Uterus (tissue), 4 donors: ENCODE data around the gene KRTAP10-3. TPM values are rescaled to one million over a fixed set of nuclear protein-coding genes. Genes with fewer than 3 reads are reported as not detected.
A peak's percentile ranks its signal among the peaks of the same experiment; 100 is the strongest.

Experiments used
- DNase-seq, 2 donors: peaks; one replicate each; pipeline ENCODE4 v3.0.0-alpha.2; 2019 to 2020
- H3K27ac ChIP-seq, 2 donors: fragments of 200-600 bp; sonication (generic); 1 replicate in 1 of 2; 2 replicates in 1 of 2; pipeline ENCODE4 v1.5.1; 2016 to 2018
- H3K27me3 ChIP-seq, 2 donors: fragments of 200-600 bp; sonication (generic); one replicate each; pipeline ENCODE4 v1.5.1; 2018 to 2019; ENCODE audit warnings: control low read depth in 1 of 2
- H3K36me3 ChIP-seq, 2 donors: fragments of 200-600 bp; sonication (generic); one replicate each; pipeline ENCODE4 v1.5.1; 2019; ENCODE audit warnings: control low read depth in 1 of 2
- H3K4me1 ChIP-seq, 2 donors: fragments of 200-600 bp; sonication (generic); one replicate each; pipeline ENCODE4 v1.5.1; 2018 to 2019; ENCODE audit warnings: control low read depth in 1 of 2
- H3K4me3 ChIP-seq, 2 donors: fragments of 200-600 bp; sonication (generic); 1 replicate in 1 of 2; 2 replicates in 1 of 2; pipeline ENCODE4 v1.5.1; 2018 to 2019; ENCODE audit warnings: mild to moderate bottlenecking in 1 of 2
- H3K9me3 ChIP-seq, 2 donors: fragments of 200-600 bp; sonication (generic); one replicate each; pipeline ENCODE4 v1.5.1; 2019; ENCODE audit warnings: control low read depth in 1 of 2
- CTCF ChIP-seq, 4 experiments: fragments of 200-600 bp in 2 of 4; fragments of 450-650 bp in 2 of 4; sonication (generic) in 2 of 4; IDR thresholded peaks; one replicate each; pipeline ENCODE4 v1.5.1; 2016 to 2019; ENCODE audit warnings: antibody characterized with exemption in 4 of 4, mild to moderate bottlenecking in 2 of 4, moderate library complexity in 1 of 4
- POLR2A ChIP-seq, 2 donors: fragments of 450-650 bp; IDR thresholded peaks; one replicate each; pipeline ENCODE4 v1.6.1; 2016; ENCODE audit warnings: antibody characterized with exemption in 2 of 2, mild to moderate bottlenecking in 1 of 2, moderate library complexity in 1 of 2
- intact Hi-C: fragments of 100-400 bp; cut with DNase I; formaldehyde crosslinking; loops from one replicate; pipeline ENCODE4 v1.15.1; 2023; ENCODE audit warnings: low total_unique reads
- total RNA-seq, 4 donors: library from RNA; depleted of rRNA in 3 of 4; stranded (reverse); fragments of >200 nt in 3 of 4; gene quantifications; one replicate each; pipeline versions ENCODE4 v1.1.0 to v1.2.4, GENCODE V29; 2014 to 2023
- donor health status: DM: yes; HTN: yes; CAD: no.

KRTAP10-3 gene
- total RNA-seq, 4 donors from 2014 or later = not detected

DNA sequence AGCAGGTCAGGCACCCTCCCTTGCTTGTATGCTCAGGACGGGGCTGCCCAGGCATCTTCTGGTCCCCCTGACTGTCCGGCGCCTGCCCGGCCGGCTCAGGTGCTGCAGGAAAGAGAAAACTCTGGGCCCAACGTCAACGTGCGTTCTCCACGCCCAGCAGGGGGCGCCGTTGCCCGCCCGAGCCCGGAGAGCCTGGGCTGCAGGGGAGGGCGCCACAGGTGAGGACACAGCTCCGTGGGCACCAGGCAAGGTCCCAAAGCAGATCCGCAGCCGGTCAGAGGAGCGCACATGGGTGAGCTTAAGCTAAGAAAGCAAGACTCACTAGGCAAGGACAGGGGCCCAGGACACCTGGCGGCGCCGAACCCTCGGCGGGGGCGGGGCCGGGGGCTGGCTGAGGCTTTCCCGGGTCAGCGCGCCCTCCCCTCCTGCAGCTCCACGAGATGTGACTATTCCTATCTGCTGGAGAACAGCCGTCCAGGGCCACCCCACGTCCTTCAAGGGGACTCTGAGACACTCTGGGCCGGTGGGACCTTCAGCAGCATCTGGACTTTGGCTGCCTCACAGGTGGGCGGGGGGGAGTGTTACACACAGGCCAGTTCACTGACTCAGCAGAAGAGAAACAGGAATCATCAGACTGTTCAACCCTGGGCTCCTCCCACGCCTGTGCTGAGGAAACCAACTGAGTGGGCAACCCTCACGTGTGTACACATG is 47.9 kb downstream of the KRTAP10-3 start:
- Histone ChIP-seq H3K4me1 (no peaks in the 10 kb centered on the region), H3K27me3 (no peaks in the 10 kb centered on the region), H3K27ac (no peak overlapping the region), H3K4me3 (no peak overlapping the region), H3K36me3 (no peaks in the 10 kb centered on the region), H3K9me3 (no peaks in the 10 kb centered on the region)
- intact Hi-C loops = no loop called here
- no peak for DNase-seq
- TF ChIP-seq POLR2A (IDR thresholded peaks at IDR 0.05) (no peak), CTCF (IDR thresholded peaks at IDR 0.05) (peak; percentile 20 to 59 (median 44))

GRCh38 chr21:44510109-44510507 is 48.5 kb downstream of the KRTAP10-3 start:
- Histone ChIP-seq H3K4me3 (no peak overlapping the region), H3K27me3 (no peaks in the 10 kb centered on the region), H3K9me3 (no peaks in the 10 kb centered on the region), H3K36me3 (no peaks in the 10 kb centered on the region), H3K27ac (no peak overlapping the region), H3K4me1 (no peaks in the 10 kb centered on the region)
- intact Hi-C loops = no loop called here
- TF ChIP-seq POLR2A (IDR thresholded peaks at IDR 0.05) (no peak), CTCF (IDR thresholded peaks at IDR 0.05) (no peak)
- no peak for DNase-seq

DNA sequence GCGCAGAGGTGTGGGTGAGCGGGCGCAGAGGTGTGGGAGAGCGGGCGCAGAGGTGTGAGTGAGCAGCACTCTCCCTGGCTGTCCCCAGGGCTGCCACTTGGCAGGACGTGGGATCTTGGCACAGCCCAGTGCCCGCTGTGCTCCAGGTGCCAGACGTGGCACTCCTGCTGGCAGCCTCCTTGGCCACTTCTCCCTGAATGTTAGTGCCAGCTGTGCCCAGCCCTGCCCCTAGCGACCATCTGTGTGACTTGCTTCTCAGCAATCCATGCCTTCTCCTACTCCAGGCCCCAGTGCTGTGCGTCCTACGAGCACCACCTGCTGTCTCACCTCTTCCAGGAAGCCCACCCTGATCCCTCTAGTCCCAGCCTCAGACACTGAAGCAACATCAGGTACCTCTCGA is 49.1 kb downstream of the KRTAP10-3 start:
- Histone ChIP-seq H3K27ac (no peak overlapping the region), H3K4me1 (no peaks in the 10 kb centered on the region), H3K36me3 (no peaks in the 10 kb centered on the region), H3K9me3 (no peaks in the 10 kb centered on the region), H3K27me3 (no peaks in the 10 kb centered on the region), H3K4me3 (no peak overlapping the region)
- TF ChIP-seq POLR2A (IDR thresholded peaks at IDR 0.05) = no peak
- TF ChIP-seq CTCF (IDR thresholded peaks at IDR 0.05) = no peak
- no peak for DNase-seq
- intact Hi-C loops = no loop called here

- H3K36me3 ChIP-seq = no peaks in the 10 kb centered on the region
- no peak overlapping the region for H3K27ac ChIP-seq
- no peaks in the 10 kb centered on the region for H3K4me1 ChIP-seq
- no peak for DNase-seq
- H3K27me3 ChIP-seq = no peaks in the 10 kb centered on the region
- no peak overlapping the region for H3K4me3 ChIP-seq
- no peak for TF ChIP-seq CTCF (IDR thresholded peaks at IDR 0.05)
- no peak for TF ChIP-seq POLR2A (IDR thresholded peaks at IDR 0.05)
- no peaks in the 10 kb centered on the region for H3K9me3 ChIP-seq
- intact Hi-C loops = no loop called here
These were observed 49.7 kb downstream of the KRTAP10-3 start for GRCh38 chr21:44508711-44509445.

DNA sequence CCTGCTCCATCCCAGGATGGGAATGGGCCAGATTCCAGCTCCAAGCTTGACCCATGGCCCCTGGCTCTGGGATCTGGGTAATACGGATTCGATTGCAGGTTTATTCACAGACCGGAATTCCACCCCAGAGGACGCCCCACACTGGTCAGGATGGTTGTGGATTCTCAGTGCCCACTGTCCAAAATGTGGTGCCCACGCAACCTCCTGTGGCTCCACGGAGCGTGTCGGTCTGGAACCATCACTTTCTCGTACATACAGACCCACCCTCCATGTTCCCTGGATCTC is 50.2 kb downstream of the KRTAP10-3 start:
- intact Hi-C loops = no loop called here
- H3K27me3 ChIP-seq = no peaks in the 10 kb centered on the region

More for the DNA sequence above, 50.2 kb downstream of the KRTAP10-3 start:
- Histone ChIP-seq H3K4me3 (no peak overlapping the region), H3K27ac (no peak overlapping the region), H3K4me1 (no peaks in the 10 kb centered on the region), H3K36me3 (no peaks in the 10 kb centered on the region), H3K9me3 (no peaks in the 10 kb centered on the region)
- no peak for DNase-seq
- TF ChIP-seq POLR2A (IDR thresholded peaks at IDR 0.05) = no peak
- TF ChIP-seq CTCF (IDR thresholded peaks at IDR 0.05) = no peak
